ENCODE data around the gene DNAJC25.

Gene DNAJC25

DNA sequence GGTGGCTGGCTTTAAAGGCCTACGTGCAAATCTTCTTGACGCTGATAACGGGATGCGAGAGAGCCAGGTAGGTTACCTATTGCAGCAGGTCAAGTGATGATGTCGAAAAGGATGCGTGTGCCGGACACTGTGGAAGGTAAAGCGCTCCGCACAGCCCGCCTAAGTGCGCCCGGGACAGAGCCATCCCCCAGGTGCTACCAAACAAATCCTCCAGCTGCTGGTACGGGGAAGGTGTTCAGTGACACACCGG is 245 bp upstream of the DNAJC25 start (continued):
- TF ChIP-seq ZEB2 (tag by site-specific recombination; IDR thresholded peaks at IDR 0.05) (peak; percentile 93), ZNF223 (tag by site-specific recombination; IDR thresholded peaks at IDR 0.05) (no peak)
- TF ChIP-seq, protein P1, sequence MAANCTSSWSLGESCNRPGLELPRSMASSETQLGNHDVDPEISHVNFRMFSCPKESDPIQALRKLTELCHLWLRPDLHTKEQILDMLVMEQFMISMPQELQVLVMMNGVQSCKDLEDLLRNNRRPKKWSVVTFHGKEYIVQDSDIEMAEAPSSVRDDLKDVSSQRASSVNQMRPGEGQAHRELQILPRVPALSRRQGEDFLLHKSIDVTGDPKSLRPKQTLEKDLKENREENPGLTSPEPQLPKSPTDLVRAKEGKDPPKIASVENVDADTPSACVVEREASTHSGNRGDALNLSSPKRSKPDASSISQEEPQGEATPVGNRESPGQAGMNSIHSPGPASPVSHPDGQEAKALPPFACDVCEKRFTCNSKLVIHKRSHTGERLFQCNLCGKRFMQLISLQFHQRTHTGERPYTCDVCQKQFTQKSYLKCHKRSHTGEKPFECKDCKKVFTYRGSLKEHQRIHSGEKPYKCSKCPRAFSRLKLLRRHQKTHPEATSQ (tag by site-specific recombination; IDR thresholded peaks at IDR 0.05) = peak; percentile 85; the same call in 1 of the 2 replicates

- peak overlapping the region; percentile 42; the same call in 1 of the 2 replicates for H3K27ac ChIP-seq (ENCODE audit: extremely low read depth, low read depth, low read length)
- POLR2A ChIA-PET = interaction anchor here (0.6 to 2.6 kb wide), 17 partner anchors 11 to 747 kb away, joined by 3 to 12 read pairs (median 4); partner anchors contain the start of genes ECPAS, GNG10 and ZNF483
- CTCF ChIA-PET = interaction anchor here (1.2 kb wide), 1 partner anchor 34 kb away, joined by 3 read pairs; no protein-coding TSS in a partner anchor
Measured at GRCh38 chr9:111632060-111632459, 926 bp downstream of the DNAJC25 start.

GRCh38 chr9:111632695-111633388 is 1.7 kb downstream of the DNAJC25 start:
- Histone ChIP-seq H3K9me3 (ENCODE audit: control insufficient read depth, insufficient read depth, low read depth, low read length) (no peaks in the 10 kb centered on the region), H3K36me3 (ENCODE audit: control insufficient read depth in 2 of 2, insufficient read depth in 1 of 2, low read length in 2 of 2) (no peaks in the 10 kb centered on the region), H3K4me1 (ENCODE audit: control insufficient read depth, insufficient read depth, low read length) (peaks cover 2% of the 10 kb centered on the region; the same call in 1 of the 2 replicates), H3K27ac (ENCODE audit: extremely low read depth, low read depth, low read length) (no peak overlapping the region), H3K4me3 (ENCODE audit: low read depth, low read length) (no peak overlapping the region; the same call in 1 of the 2 replicates)
- TF ChIP-seq, protein P2, sequence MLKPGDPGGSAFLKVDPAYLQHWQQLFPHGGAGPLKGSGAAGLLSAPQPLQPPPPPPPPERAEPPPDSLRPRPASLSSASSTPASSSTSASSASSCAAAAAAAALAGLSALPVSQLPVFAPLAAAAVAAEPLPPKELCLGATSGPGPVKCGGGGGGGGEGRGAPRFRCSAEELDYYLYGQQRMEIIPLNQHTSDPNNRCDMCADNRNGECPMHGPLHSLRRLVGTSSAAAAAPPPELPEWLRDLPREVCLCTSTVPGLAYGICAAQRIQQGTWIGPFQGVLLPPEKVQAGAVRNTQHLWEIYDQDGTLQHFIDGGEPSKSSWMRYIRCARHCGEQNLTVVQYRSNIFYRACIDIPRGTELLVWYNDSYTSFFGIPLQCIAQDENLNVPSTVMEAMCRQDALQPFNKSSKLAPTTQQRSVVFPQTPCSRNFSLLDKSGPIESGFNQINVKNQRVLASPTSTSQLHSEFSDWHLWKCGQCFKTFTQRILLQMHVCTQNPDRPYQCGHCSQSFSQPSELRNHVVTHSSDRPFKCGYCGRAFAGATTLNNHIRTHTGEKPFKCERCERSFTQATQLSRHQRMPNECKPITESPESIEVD (tag by site-specific recombination; IDR thresholded peaks at IDR 0.05) = peak; percentile 67
- TF ChIP-seq, protein P3, sequence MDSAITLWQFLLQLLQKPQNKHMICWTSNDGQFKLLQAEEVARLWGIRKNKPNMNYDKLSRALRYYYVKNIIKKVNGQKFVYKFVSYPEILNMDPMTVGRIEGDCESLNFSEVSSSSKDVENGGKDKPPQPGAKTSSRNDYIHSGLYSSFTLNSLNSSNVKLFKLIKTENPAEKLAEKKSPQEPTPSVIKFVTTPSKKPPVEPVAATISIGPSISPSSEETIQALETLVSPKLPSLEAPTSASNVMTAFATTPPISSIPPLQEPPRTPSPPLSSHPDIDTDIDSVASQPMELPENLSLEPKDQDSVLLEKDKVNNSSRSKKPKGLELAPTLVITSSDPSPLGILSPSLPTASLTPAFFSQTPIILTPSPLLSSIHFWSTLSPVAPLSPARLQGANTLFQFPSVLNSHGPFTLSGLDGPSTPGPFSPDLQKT (IDR thresholded peaks at IDR 0.05; ENCODE audit: borderline replicate concordance, low read depth, low read length) = no peak
- peak; percentile 28 for TF ChIP-seq ZNF335 (tag by site-specific recombination; conservative IDR thresholded peaks at IDR 0.05)
- ChIA-PET POLR2A (interaction anchor here (0.6 to 2.6 kb wide), 4 partner anchors 17 to 519 kb away, joined by 3 to 9 read pairs (median 4); partner anchors contain the start of gene GNG10), CTCF (interaction anchor here (1.2 kb wide), 1 partner anchor 34 kb away, joined by 3 read pairs; no protein-coding TSS in a partner anchor)

More at GRCh38 chr9:111632060-111632459, 926 bp downstream of the DNAJC25 start:
- no peaks in the 10 kb centered on the region for H3K36me3 ChIP-seq (ENCODE audit: control insufficient read depth in 2 of 2, insufficient read depth in 1 of 2, low read length in 2 of 2)
- peak overlapping the region; percentile 86 for H3K4me3 ChIP-seq (ENCODE audit: low read depth, low read length)
- peaks cover 2% of the 10 kb centered on the region; the same call in 1 of the 2 replicates for H3K4me1 ChIP-seq (ENCODE audit: control insufficient read depth, insufficient read depth, low read length)
- peak; percentile 2; the same call in 1 of the 2 replicates for TF ChIP-seq ZNF335 (tag by site-specific recombination; conservative IDR thresholded peaks at IDR 0.05)
- no peak for TF ChIP-seq ZNF24 (tag by site-specific recombination; IDR thresholded peaks at IDR 0.05)
- no peaks in the 10 kb centered on the region for H3K9me3 ChIP-seq (ENCODE audit: control insufficient read depth, insufficient read depth, low read depth, low read length)

GRCh38 chr9:111633389-111633736 is 2.2 kb downstream of the DNAJC25 start:
- TF ChIP-seq ZBTB10 (tag by site-specific recombination; IDR thresholded peaks at IDR 0.05) (no peak), HIC1 (tag by site-specific recombination; IDR thresholded peaks at IDR 0.05) (no peak), ZNF302 (tag by site-specific recombination; IDR thresholded peaks at IDR 0.05; ENCODE audit: low read depth) (no peak), ZNF114 (tag by site-specific recombination; IDR thresholded peaks at IDR 0.05) (no peak), ZNF843 (tag by site-specific recombination; IDR thresholded peaks at IDR 0.05) (no peak), ZNF624 (tag by site-specific recombination; IDR thresholded peaks at IDR 0.05) (no peak), ZNF621 (tag by site-specific recombination; IDR thresholded peaks at IDR 0.05) (no peak), ZBTB21 (tag by site-specific recombination; IDR thresholded peaks at IDR 0.05) (no peak), ZNF768 (tag by site-specific recombination; IDR thresholded peaks at IDR 0.05) (no peak), ZNF324 (tag by site-specific recombination; IDR thresholded peaks at IDR 0.05) (no peak), BCL11A (tag by site-specific recombination; IDR thresholded peaks at IDR 0.05; ENCODE audit: low read depth) (no peak), ZNF404 (tag by site-specific recombination; IDR thresholded peaks at IDR 0.05) (no peak), ZNF560 (tag by site-specific recombination; IDR thresholded peaks at IDR 0.05; ENCODE audit: borderline replicate concordance) (no peak)
- CTCF ChIA-PET = no interaction called here
- no peak overlapping the region for H3K27ac ChIP-seq (ENCODE audit: extremely low read depth, low read depth, low read length)
- H3K36me3 ChIP-seq (ENCODE audit: control insufficient read depth in 2 of 2, insufficient read depth in 1 of 2, low read length in 2 of 2) = no peaks in the 10 kb centered on the region
- H3K9me3 ChIP-seq (ENCODE audit: control insufficient read depth, insufficient read depth, low read depth, low read length) = no peaks in the 10 kb centered on the region
- POLR2A ChIA-PET = no interaction called here
- H3K4me1 ChIP-seq (ENCODE audit: control insufficient read depth, insufficient read depth, low read length) = peaks cover 2% of the 10 kb centered on the region; the same call in 1 of the 2 replicates
- H3K4me3 ChIP-seq (ENCODE audit: low read depth, low read length) = no peak overlapping the region

Data from HEK293 (cell line).